Activated CD4-positive, alpha-beta T cell treated with anti-CD3 and anti-CD28 coated beads, Interleukin-2, amount 50 U/mL, for 24 hours (primary cell): ENCODE measurements around the gene ATG7.

Source experiments
- DNase-seq, 2 donors: peaks; one replicate each; pipeline ENCODE4 v3.0.0-alpha.2; 2020; ENCODE audit warnings: low read depth in 1 of 2, low spot score in 1 of 2

The ATG7 gene, protein sequence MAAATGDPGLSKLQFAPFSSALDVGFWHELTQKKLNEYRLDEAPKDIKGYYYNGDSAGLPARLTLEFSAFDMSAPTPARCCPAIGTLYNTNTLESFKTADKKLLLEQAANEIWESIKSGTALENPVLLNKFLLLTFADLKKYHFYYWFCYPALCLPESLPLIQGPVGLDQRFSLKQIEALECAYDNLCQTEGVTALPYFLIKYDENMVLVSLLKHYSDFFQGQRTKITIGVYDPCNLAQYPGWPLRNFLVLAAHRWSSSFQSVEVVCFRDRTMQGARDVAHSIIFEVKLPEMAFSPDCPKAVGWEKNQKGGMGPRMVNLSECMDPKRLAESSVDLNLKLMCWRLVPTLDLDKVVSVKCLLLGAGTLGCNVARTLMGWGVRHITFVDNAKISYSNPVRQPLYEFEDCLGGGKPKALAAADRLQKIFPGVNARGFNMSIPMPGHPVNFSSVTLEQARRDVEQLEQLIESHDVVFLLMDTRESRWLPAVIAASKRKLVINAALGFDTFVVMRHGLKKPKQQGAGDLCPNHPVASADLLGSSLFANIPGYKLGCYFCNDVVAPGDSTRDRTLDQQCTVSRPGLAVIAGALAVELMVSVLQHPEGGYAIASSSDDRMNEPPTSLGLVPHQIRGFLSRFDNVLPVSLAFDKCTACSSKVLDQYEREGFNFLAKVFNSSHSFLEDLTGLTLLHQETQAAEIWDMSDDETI

DNA sequence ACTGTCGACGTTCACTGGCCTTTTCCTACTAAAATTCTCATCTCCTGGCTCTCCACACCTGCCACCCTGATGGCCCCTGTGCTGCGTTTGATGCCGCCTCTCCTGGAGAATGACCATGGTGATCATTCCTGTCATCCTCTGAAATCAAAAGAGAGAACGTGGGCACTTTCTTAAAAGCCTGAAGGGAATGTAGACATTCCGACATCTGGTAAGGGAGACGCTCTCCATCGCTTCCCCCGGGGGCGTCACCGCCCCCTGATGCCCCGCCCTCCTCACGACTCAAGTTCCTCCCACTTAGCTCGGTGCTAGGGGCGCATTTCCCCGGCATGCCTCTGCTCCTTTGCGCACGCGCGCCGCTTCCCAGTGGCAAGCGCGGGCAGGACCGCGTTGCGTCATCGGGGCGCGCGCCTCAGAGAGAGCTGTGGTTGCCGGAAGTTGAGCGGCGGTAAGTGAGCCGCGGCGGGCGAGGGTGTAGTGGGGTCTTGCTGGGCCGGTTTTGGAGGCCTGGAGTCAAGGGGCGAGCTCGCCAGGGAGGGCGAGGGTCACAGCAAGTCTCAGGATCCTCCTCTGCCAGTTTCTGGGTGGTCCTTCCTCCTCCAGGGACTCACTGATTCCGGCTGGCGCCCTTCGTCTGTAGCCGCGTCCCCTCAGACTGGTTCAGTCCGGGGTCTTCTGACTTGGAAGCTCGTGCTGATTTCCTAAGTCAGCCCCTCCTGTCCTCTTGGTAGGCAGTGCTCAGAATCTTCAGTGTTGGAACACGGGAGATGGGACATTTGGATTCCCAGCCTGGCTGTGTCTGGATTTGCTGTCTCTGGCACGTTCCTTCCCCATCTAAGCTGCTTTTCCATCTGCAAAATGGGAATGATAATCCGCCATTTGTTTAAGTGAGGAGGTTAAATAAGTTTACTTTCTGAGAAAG is at the start of gene ATG7:
ATG7 (plus strand) TSS at position 412 of the 919 bp plus-strand sequence. CDS start 26,299 bp downstream, outside the sequence.
- DNase-seq, result peak; percentile 88 to 95

DNA sequence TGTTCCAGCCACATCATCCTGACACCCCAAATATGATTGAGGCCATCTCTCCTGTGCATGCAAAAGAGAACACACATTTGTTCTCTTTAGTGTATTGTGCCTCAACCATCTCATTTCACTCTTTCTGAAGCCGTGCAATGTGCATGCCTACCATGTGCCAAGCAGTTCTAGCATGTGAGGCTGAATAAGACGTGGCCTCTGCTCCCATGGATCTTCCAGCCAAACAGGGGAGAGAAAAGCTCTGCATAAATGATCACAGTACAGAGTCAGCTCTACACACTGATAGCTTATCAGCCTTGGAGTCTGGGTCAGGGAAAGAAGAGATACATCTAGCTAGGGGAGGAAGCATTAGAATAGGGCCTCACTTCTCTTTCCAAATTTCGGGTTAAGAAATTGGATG is 48.2 kb upstream of the ATG7 start:
- DNase-seq, result no peak

DNA sequence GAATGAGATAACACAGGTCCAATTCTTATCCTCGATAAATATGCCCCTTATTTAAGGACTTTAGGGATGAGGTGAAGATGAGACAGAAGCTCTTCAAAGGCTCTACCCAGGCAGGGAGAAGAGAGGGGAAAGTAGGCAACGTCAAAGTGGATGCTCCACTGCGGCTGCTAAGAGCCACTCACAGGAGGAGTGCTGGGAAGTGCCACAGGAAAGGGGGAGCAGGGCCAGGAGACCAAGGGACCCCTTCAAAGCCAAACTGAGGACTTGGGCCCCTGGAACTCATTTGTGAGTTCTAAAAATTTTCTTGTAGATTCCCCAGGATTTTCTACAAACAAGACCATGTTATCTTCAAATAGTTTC is 47.3 kb upstream of the ATG7 start:
- no peak for DNase-seq

DNA sequence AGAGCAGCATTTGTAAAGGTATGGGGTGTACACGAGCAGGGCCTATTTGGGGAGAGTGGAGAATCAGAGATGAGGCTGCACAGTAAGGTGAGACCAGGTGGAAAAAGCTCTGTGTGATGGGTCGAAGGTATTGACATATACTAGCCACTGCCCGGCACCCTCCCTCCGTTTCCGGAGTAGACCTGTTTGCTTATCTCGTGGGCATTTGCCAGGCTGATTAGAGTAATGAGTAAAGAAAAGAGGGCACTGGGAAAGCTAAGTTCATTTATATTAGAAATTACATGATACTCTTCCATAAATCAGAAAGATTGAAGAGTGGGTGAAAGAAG is 46.2 kb upstream of the ATG7 start:
- no peak for DNase-seq

DNA sequence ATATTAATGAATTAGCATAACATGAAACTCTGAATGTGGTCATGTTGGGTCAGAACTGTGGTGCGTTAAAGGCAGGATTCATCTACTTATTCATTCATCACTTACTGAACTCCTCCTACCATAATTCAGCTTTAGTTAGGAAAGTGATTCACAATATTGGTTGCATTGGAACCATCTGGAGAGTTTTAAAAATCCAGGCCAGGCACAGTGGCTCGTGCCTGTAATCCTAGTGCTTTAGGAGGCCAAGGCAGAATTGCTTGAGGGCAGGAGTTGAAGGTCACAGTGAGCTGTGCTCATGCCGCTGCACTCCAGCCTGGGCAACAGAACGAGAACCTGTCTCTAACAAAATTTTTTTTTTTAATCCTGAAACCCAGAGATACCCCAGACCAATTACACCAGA is 44.2 kb upstream of the ATG7 start:
- no peak for DNase-seq

DNA sequence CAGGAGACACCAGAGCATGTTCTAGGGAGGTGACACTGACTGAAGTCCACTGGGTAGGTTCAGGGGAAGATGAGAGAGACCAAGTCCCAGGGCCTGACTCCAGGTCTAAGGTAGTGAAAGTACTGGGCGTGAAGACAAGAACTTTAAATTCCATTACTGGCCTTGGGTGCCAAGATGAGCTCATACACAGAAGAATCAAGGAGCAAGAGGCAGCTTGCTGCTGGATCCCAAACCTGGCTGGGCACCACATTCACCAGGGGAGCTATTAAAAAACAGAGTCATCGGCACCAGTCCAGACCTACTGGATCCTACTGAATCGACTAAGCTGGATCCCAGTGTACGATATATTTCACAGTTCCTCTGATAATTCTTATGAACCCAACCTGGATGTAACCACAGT is 42.1 kb upstream of the ATG7 start:
- no peak for DNase-seq

DNA sequence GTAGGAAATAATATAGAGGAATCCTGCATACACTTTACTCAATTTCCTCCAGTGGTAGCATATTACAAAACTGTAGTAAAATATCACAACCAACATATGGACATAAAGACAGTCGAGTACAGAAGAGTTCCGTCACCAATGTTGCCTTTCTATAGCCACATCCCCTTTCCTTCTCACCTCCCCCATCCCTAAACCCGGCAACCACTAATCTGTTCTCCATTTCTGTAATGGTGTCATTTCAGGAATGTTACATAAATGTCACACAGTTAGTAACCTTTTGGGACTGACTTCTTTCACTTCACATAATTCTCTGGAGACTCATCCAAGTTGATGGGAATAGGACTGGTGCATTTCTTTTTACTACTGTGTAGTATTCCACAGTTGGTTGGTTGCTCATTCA is 41.4 kb upstream of the ATG7 start:
- DNase-seq, result no peak

DNA sequence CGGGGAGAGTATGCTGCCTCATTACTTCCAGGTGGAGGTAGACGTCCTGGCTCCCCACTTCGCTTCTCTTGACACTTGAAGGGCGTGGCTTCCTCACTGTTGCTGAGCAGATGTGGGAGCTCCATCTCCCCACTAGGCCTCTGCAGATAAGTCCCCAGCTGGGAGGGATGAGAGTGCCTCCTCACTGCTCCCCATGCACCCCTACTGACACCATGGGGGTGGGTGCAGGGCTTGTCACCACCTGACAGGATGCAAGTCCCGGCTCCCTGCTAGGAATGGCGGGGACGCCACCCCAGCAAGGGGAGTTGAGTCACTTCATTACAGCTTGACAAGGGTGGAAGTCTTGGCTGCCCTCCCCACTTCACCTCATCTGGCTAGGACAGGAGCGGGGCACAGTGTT is 36.8 kb upstream of the ATG7 start:
- DNase-seq, result no peak

DNA sequence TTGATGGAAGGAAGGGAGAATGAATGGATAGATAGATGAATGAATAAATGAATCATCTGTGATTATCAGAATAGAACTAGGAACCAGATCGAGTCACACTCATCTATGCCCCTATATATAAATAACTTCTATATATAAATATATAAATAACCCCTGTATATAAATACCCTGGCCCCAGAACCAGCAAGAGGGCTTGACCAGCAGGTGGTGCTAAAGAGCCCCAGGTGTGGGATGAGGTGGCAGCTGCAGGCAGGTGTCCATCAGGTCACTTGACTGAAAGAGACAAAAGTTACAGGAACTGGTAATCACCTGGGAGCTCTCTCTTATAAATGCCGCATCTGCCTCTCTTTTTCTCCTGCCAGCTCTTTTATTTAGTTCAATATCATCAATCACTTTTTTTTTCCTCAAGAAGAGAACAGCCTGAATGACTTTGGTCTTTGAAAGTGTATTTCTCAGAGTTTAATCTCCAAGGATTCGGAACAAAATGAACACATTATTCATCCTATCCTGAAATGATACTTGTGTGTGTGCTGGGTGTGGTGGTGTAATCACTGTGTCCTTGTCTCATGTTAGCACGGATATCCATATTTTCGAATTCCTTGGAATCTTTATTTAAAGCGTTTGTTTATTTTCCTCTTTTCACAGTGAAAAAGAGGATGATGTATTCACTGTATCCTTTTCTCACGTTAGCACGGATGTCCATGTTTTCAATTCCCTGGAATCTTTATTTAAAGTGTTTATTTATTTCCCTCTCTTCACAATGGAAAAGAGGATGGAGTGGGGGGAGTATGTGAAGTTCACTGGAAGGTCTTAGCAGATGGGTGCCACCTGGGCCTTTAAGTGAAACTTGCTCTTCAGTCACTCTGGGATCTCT is 35.4 kb upstream of the ATG7 start:
- DNase-seq, result peak; percentile 51 to 69

DNA sequence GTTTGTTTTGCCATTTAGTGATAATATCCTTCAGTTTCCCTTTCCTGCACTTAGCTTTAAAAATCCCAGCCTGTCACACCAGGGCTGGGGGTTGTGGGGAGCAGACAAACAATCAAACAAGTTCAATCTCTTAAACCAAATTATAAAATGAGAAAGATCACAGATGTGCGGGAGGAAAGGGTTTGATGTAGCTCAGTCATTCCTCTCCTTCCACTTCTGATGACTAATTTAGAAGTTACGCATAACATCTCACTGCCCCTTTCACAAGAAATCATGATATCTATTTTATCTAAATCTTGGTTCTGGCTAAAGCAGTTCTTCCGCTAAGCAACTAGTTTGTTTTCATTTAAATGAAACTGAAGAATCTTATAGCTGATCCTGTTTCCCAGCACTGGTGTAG is 34.1 kb upstream of the ATG7 start:
- no peak for DNase-seq

DNA sequence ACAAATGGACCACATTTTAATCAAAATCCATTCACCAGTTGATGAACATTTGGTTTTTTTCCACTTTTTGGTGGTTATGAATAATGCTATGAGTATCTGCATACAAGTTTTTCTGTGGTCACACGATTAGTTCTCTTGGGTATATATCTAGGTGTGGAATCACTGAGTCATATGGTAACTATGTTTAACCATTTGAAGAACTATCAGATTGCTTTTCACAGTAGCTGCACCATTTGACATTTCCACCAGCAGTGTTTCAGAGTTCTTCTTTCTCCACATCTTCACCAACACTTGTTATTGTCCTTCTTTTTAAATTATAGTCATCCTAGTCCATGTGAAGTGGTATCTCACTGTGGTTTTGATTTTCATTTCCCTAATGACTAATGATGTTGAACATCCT is 33.3 kb upstream of the ATG7 start:
- DNase-seq, result peak in 1 of 2 donors; percentile 36

DNA sequence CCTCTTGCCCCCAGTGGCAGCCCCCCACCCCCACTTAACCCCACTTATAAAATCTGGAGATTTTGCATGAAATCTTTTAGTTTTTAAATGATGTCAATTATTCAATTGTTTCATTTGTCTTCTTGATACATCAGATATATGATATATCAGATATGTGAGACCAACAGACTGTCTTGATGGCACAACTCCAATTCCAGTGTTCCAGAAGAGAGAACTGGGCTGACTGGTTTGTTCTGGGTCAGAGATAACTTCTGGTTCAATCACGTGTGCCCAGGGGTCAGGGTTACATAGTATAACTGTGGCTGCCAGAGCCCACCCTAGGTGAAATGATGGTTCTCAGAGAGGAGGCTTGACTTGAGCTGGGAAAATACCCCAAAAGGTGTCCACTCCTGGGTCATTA is 32.4 kb upstream of the ATG7 start:
- DNase-seq, result no peak

DNA sequence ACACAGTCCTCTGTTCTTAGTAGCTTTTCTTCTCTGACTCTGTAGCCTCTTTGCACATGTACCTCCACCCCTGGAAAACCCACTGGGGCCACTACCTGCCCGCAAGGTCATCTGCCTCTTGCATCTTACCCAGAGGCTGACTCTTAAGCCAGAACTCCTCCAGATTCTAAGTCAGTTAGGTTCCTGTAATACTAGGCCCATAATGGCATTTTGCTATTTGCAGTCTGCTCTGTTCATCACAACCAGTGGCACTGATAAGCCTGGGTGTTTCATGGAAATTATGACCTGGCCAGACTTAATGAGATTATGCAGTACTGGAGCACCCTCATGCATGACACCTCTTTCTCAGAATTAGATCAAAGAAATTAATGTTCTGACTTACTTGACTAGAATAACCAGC is 31.7 kb upstream of the ATG7 start:
- peak; percentile 2 to 65 for DNase-seq

DNA sequence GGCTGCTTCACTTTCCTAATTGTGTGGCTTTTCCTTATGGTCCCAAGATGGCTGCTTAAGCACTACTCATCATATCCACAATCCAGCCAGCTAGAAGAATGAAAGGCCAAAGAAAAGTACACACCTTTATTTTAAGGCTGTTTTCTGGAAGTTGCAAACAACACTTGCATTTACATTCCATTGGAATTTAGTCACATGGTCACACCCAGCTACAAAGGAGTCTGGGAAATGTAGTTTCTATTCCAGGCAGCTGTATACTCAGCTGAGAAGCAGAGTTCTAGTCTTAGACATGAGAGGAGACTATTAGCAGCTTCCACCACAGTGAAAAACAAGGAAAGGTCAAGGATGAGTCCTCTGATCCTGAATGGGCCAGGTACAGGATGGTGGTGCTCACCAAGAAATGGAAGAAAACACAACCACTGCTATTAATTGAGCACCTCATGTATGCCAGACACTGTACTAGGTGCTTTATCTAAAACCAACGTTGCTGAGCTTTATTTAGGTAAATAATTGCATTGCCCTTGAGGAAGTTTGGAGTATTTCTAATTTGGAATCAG is 28.0 kb upstream of the ATG7 start:
- no peak for DNase-seq

DNA sequence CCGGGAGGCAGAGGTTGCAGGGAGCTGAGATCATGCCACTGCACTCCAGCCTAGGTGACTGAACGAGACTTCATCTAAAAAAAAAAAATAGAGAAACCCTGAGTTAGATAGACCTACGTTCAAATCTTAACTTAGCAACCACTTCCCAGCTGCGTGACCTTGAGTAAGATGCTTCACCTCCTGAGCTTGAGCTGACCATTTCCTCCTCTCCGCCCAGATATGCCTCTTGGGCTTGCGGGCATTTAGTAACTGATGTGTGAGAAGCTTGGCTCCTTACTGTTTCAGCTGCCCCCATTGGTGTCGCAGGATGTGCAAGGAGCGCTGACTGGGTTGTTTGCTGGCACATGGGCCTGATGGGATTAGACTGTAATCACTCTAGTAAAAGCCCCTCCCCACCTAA is 26.9 kb upstream of the ATG7 start:
- no peak for DNase-seq

DNA sequence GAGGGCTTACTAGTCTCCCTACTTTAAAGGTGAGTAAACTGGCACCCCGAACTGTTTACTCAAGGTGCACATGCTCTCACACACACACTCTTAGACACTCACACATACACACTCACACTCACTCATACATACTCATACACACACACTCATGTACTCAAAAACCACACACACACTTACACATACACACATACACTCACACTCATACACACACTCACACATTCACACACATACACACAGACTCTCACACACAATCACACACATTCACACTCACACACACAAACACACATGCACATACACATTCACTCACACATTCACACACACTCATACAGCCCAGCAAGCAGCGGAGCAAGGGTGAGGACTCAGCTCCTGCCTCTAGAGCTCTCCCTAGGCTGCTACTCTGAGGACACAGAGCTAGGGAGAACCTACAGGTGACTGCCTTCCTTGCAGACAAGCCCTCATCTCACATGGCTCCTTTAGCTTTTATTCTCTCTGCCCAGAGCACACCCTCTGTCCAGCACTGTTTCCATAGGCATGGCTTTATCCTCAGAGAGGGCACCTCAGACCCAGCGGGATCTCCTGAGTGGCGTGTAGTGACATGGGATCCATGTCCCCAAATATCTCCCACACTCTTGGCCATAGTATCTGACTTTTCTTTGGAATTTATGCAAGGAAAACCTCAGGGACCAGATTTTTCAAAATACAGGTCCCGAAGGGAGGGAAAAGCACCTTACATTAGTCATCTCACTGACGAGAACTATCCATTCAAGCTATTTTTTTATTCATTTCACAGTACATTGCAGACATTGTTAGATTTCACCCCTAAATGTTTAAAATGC is 26.2 kb upstream of the ATG7 start:
- no peak for DNase-seq

DNA sequence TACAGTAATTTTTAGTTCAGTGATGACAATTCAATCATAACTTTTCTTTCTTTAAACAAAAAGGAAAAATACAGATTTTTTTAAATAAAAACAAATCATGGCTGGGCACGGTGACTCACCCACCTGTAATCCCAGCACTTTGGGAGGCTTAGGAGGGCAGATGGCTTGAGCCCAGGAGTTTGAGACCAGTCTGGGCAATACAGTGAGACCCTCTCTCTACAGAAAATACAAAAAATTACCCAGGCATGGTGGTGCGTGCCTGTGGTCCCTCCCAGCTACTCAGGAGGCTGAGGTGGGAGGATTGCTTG is 25.6 kb upstream of the ATG7 start:
- no peak for DNase-seq

DNA sequence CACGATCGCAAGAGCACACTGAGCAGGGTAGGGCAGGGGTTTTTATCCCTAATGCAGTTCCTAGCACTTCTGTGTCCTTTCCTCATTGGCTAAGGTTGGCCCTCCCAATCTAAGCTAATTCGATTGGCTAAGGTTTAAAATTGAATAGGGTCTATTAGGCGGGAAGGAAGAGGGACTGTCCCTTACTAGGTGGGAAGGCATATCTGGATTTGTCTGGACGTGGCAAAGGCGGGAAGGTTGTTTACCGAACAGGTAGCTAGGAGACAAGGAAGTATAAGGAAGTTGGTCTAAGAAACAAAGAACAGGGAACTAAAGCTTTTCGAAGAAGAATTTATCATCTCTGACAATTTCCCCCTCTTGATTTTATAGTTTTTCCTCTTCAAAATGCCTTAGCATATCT is 24.8 kb upstream of the ATG7 start:
- no peak for DNase-seq

DNA sequence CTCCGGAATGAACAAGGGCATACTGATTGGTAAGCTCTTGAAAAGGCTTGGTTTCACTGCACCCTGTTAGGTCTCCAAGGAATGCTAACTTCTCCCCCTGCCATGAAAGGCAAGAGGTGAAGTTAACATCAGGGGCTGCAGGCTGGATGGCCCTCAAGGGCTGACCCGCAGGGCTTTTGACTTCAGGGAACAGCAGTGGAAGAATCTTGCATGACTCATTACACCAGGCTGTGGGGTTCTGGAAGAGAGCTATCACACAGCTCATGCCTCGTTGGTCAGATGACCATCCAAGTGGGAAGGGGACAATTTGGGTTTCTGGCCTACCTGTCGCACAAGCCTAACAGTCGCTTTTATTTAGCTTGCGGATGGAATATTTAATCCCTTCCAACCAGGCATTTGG is 23.6 kb upstream of the ATG7 start:
- no peak for DNase-seq
